GM19452 (cell line): Measurements from ENCODE around the gene COX11.

Source experiments
- ATAC-seq: cut with Tn5 transposase; IDR thresholded peaks from one replicate; pipeline ENCODE4 v1.9.1; 2021; ENCODE audit not compliant: unreplicated experiment

The COX11 gene

DNA sequence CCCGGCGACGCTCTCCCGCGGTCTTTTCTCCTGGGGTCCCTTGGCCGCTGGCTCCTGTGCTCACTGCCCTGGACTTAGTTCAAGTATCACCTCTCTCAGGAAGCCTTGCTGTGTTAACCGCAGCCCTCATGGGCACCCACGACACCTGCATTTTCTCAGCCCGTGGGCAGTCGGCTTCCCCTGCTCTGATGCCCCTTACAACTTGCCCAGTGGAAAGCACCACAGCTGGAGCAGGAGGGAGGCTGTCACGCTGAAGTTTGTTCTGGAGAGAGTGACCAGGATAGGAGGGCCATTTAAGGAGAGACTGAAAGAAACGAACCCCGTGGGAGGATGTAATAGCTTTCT, 506 bp upstream of the COX11 start:
- ATAC-seq, result peak; percentile 34

DNA sequence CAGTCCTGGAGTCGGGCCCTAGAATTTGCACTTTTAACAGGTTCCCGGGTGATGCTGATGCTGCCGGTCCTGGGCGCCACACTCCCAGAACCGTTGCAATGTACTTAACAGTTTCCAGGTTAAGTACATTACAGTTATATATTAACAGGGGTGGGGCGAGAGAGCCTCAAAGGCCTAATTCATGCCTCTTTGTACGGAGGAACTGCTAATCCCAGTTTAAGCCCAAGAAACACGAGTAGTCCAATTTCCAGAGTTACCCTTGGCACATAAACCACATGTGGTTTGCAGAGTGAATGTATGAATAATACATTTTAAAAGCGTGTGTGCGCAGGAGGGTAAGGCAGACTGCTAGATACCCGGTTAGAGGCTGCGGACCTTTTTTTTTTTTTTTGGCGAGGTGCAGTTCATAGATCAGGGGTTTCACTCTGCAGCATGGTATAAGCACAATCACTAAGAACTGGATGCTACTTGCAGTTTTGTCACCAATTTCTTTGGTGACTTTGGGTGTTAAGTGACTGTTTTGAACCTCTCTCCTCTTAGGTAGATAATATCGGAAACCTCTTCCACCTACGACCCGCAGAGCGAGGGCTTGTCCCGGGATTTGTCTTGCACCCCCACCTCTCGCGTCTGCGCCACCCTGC, 713 bp downstream of the COX11 start:
- peak; percentile 22 for ATAC-seq

DNA sequence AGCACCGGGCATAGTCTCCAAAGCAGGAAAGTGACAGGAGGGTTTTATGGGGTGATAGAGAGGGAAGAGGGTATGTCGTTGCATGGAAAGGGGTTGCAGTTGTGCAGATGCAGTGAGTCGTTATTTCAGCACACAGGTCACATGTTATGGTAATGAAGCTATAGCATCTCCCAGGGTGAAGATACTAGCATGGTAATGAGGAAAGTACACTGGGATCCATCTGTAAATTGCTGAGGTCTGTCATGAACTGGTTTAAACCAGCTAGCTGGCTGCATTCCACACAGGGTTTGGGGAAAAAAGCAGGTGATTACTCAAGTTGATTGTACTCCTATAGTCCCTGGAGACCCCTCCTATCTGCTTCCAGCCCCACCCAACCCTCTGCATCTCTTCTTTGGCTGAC, 11.7 kb downstream of the COX11 start:
- ATAC-seq, result no peak

DNA sequence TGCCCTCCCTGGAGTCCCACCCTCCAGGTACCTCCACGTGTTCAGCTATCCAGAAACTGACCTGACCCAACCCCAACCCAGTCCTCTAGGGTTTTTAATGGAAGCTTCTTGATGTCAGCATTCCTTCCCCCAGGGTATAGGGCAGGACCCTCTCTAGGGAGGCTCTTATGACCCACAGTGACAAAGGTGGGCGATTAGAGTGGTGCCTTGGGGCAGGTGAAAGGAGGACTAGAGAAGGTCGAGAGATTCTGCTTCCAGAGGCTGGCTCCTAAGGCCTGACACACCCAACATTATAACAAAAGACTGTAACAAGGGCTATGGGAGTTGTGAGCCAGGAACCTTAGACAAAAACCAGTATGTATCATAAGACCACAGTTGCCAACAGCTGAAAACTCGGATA, 17.2 kb downstream of the COX11 start:
- no peak for ATAC-seq

DNA sequence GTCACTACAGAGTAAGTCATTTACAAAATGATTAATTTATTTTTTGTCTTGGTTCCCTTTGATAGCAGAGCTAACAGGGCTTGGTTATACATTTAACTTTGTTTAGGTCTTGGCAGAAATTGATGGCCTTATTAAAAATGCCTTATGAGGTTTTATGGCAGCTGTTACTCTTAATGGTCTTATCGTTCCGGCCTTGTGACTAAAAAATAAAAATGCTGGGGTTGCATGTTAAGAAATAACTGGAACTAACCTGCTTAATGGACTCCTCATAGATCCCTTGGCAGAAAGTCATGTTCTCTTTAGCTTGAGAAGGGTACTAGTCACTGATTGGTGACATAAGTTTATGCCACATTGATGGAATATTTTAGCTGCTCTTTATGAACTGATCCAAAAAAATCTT, 18.3 kb downstream of the COX11 start:
- ATAC-seq, result no peak

DNA sequence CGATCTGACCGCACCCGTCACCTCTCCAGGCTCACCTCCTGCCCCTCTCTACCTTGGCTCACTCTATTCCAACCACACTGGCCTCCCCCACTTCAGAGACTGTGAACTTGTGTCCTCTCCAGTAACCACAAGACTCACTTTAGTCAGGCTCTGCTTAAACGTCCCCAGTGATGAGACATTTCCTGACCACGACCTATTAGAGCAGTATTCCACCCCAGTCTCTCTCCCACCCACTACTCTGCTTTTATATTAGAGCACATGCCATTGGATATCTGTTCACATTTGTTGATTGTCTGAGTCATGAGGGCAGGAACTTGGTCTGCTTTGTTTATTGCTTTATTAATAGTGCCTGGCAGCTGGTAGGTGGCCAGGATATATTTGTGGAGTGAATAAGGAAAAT, 20.1 kb downstream of the COX11 start:
- no peak for ATAC-seq

DNA sequence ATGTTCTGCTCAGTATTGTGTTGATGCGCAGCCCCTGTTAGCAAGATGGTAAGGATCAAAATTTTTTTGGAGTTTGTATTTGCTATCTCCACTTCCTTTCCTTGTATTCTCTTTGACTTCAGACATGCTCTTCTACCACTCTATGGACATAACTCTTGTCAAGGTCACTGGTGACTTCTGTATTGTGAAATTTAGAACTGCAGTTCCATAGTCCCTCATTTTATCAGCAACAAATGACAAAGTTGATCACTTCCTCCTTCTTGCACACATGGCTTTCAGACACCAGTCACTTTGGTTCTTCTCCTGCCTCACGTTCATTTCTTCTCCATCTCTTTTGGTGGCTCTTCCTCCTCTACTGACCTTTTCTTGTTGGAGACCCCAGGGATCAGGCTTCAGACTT, 21.1 kb downstream of the COX11 start:
- ATAC-seq, result no peak

DNA sequence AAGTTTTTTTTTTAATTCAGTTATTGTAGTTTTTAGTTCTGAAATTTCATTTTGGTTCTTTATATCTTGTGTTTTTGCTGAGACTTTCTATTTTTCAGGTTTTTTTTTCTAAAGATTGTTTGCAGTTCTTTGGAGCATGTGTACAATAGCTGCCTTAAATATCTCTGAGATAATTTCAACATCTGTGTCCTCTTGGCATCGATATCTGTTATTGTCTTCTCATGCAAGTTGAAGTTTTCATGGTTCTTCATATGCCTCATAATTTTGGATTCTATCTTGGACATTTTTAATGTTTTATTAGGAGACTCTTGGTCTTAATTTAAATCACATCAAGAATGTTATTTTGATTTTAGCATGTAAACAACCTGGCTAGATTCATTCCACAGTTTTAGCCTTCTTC, 22.8 kb downstream of the COX11 start:
- no peak for ATAC-seq

DNA sequence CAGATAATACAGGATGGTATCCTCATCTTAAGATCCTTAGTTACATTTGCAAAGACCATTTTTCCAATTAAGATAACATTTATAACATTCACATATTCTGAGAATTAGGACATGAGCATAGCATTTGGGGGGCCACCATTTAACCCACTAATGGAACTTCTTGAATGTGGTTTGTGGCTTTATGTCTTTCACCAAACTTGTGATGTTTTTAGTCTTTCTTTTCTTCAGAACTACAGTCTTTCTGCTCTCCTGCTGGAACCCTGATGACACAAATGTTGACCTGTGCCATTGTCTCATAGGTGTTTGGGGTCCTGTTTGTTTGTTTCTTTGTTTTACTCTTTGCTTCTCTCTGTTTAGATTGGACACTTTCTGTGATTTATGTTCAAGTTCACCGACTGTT, 23.2 kb downstream of the COX11 start:
- ATAC-seq, result no peak

DNA sequence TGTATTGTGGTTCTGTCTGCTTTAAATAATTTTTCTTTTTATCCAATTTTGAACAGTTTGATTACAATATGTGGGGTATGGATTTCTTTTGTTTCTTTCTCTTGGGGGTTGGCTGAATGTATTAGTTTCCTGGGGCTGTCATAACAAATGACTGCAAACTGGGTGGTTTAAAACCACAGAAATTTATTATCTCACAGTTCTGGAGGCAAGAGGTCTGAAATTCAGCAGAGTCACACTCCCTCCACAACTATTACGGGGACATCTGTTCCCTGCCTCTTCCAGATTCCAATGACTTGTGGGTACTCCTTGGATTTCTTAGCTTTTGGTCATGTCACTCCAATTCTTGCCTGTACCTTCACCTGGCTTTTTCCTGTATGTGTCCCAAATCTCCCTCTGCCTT, 23.7 kb downstream of the COX11 start:
- ATAC-seq, result no peak

DNA sequence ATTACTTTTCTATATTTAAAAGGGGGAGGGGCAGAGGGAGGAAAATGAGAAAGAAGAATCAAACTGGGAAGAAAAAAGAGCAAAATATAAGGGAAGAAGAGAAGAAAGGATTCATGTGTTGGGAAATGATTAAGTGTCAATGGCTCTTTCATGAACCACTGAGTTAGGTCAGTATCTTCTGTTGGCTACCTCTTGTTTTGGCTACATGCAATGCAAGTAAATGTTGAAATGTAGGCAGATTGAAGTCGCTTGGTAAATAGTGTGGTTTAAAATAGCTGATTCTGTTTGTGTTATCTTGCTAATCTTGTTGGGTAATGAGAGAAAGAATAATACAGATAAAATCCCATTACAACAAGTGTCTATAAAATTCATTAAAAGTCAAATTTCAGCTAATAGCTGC, 27.2 kb downstream of the COX11 start:
- ATAC-seq, result no peak

DNA sequence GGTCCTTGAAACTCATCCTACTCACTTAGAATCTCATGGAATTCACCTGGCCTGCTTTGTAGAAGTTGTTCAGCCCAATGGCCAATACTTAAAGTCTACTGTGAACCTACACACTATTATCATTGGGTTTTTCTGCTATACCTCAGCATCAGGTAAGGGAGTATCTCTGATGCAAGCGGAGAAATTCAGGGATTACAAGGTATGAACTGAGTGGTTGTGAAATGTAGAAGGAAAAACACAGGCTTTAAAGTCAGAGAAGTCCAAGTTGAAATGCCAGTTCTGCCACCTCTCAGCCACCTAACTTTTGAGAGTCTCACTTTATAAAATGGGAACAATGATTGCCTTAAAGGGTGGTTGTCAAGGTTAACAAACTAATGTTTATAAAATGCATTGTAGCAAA, 31.0 kb downstream of the COX11 start:
- no peak for ATAC-seq

DNA sequence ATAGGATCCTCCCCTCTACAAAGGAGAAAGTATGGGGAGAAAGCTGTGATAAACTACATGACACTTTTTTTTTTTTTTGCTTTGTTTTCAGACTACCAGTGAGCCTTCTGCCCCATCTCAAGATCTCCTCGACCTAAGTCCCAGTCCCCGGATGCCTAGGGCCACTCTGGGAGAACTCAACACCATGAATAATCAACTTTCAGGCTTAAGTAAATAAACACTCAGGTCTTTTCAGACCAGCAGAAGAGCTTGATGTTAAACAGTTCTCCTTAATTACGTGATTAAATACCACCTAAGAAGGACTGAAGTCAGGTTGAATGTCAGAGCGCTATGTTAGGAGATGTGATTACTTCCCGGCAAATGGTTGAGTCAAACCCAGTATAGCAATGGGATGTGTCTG, 31.4 kb downstream of the COX11 start:
- no peak for ATAC-seq

DNA sequence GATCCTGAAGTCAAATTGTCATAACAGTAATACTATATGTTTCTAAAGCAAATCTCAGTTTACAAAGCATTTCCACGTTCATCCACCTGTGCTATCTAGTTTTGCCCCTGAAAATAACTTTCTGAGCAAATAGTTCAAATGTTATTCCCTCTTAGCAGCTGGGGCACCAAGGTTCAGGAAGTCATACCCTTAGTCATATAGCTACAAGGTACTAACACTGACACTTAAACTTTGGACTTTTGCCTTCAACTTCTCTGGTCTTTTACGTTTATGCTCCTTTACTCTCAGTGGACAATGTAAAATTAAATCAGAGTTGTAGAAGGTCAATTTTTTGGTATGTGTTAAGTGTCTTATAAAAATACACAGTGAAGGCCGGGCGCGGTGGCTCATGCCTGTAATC, 33.0 kb downstream of the COX11 start:
- ATAC-seq, result no peak

DNA sequence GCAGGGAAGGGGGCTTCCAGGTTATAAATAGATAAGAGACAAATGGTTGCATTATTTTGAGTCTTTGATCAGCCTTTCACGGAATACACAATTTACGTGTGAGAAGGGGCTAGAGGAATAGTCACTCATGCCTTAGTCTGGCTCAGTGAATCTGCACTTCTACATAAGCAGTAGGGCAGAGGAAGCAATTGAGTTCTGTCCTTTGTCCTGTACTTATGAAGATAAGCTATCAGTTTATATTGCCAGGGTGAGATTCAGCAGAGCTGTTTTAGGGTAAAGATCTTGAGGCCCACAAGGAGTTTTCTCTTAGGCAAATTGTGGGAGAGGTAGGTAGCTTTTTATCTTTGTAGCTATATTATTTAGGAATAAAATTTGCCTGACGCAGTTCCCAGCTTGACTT, 34.5 kb downstream of the COX11 start:
- no peak for ATAC-seq

DNA sequence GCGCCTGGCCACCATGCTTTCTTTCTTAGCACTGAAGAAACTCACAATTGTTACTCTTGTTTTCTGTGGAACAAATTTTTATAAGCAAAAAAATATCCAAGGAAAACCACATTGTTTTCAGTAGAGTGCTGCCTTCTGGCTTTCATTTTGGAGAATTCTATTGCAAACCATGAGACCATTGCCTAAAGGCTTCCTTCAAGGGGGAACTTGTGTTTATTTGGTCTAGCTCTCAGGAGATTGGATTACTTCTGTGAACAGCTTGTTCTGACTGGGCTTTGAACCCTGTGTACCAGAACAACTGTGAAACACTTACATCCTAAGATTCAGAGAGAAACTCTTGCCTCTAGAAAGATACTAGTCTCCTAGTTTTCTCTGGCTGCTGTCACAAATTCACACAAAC, 35.7 kb downstream of the COX11 start:
- ATAC-seq, result no peak

DNA sequence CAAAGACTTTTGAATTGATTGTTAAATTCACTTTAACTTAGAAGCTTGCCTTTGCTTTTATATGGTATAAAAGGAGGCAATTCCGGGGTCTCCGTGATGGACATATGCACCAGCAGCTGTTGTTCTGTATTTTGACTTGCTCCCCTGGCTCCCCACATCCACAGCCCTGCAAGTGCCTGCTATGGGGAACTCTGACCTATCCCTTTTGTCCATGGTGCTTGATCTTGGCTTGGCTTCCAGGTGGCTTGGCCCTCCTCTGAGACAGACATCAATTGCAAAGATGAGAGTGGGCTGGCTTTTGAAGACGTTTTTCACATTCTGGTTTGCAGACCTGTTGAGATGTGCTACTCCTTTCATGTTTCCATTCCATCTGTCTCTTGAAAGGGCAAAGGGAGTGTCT, 40.9 kb downstream of the COX11 start:
- no peak for ATAC-seq

DNA sequence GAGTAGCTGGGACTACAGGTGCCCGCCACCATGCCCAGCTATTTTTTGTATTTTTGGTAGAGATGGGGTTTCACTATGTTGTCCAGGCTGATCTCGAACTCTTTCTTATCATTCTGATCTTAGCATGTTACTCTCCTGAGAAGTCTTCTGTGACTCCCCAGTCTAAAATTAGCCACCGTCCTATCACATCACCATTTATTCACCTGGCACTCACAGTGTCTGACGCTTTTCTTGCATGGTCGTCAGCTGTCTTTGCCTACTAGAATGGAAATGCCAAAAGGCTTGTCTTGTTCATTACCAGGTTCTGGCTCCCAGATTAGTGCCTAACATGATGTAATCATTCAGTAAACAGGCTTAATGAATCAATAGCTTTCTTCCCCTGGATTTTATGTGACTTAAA, 44.0 kb downstream of the COX11 start:
- ATAC-seq, result no peak

DNA sequence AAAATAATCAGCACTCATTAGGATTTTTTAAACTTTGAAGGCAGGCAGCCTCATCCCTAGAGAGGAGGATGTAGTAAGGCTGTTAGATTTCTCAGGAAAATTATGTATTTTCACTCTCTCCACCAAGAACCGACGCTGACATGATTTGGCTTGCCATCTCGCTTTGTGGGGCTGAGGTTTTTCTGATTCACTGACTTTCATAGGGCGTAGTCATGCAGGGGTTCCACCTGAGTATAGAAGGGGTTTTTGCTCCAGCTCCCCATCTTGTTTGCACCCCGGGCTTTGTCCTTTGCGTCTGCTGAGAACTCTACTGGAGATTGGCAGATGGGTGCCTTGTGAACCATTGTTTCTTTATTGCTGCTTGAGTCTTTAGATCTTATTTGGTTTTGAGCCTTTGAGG, 47.6 kb downstream of the COX11 start:
- ATAC-seq, result no peak

DNA sequence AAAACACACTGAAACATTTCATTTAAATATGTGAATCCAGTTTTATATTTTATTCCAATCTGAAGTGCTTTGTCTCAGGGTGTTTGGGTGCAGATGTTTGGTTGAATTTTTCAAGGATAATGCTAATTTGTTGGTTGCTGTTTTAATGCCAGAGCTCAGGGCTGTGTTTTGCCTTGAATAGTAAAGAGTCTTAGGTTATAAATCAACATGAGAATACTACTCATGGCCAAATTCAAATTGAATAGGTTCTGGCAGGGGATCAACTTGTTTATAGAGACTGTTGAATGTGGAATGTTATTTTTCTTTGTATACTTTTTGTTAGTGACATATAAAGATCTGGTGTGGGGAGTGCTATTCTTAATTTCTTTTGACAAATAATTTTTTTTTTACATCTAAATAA, 49.0 kb downstream of the COX11 start:
- ATAC-seq, result no peak

DNA sequence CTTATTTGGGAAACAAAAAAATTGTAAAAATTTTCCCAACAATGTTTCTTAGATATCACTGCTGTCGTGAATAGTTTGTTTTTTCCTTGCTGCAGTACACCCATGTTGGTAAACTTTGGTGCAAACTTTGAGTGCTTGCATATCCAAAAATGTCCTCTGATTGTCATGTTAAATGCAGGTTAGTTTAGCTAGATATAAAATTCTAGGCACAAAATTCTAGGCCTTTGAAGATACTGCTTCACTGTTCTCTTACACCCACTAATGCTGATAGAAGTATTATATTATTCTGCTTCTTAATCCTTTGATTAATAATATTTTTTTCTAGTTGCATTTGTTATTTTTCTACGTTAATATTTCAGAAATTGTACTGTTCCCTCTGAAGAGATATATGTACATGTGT, 51.7 kb downstream of the COX11 start:
- ATAC-seq, result no peak
